Common myeloid progenitor, CD34-positive (primary cell): ENCODE measurements around the gene DHRS3.

ENCODE experiments used
- CTCF ChIA-PET: fragments of 350-600 bp; sonication (Branson Sonifier 250); formaldehyde crosslinking; loops from one replicate; lab custom pipeline; 2021; ENCODE audit warnings: antibody characterized with exemption; lab: Charles Lee
- POLR2A ChIA-PET: fragments of 350-600 bp; sonication (Branson Sonifier 250); formaldehyde crosslinking; loops from one replicate; lab custom pipeline; 2021; ENCODE audit warnings: antibody characterized with exemption; lab: Charles Lee
- DNase-seq, 3 donors: peaks; one replicate each; pipeline versions ENCODE4 v3.0.0 to v3.0.0-alpha.2; 2013
- H3K27ac ChIP-seq, 2 experiments: 1 replicate in 1 of 2; 2 replicates in 1 of 2; pipeline ENCODE4 v1.7.0; 2013; ENCODE audit warnings: inconsistent platforms in 2 of 2, low read length in 2 of 2, mild to moderate bottlenecking in 2 of 2, low read depth in 1 of 2, moderate library complexity in 1 of 2; ENCODE audit not compliant: severe bottlenecking in 2 of 2, insufficient read depth in 1 of 2, poor library complexity in 1 of 2
- H3K27me3 ChIP-seq, 5 experiments: replicated peaks in 2 of 5; 1 replicate in 3 of 5; 2 replicates in 2 of 5; pipeline versions ENCODE4 v1.6.1 to v1.7.0; 2013; ENCODE audit warnings: low read length in 4 of 5, mild to moderate bottlenecking in 2 of 5, moderate library complexity in 2 of 5, inconsistent platforms in 1 of 5; ENCODE audit not compliant: insufficient read depth in 5 of 5, control insufficient read depth in 4 of 5
- H3K36me3 ChIP-seq, 4 experiments: 1 replicate in 2 of 4; 2 replicates in 2 of 4; pipeline versions ENCODE4 v1.6.1 to v1.7.0; 2013; ENCODE audit warnings: low read length in 3 of 4, control low read depth in 1 of 4, mild to moderate bottlenecking in 1 of 4; ENCODE audit not compliant: control insufficient read depth in 4 of 4, insufficient read depth in 4 of 4
- H3K4me1 ChIP-seq, 4 experiments: 1 replicate in 3 of 4; 2 replicates in 1 of 4; pipeline versions ENCODE4 v1.6.1 to v1.7.1; 2013; ENCODE audit warnings: low read length in 3 of 4, mild to moderate bottlenecking in 3 of 4, control low read depth in 1 of 4, inconsistent platforms in 1 of 4, moderate library complexity in 1 of 4; ENCODE audit not compliant: control insufficient read depth in 4 of 4, insufficient read depth in 4 of 4; ENCODE audit errors: control extremely low read depth in 1 of 4
- H3K4me3 ChIP-seq, 7 experiments: 1 replicate in 4 of 7; 2 replicates in 3 of 7; pipeline versions ENCODE4 v1.5.1 to v1.7.0; 2013; ENCODE audit warnings: mild to moderate bottlenecking in 7 of 7, low read length in 6 of 7, moderate library complexity in 6 of 7, inconsistent platforms in 2 of 7, low read depth in 2 of 7, control low read depth in 1 of 7; ENCODE audit not compliant: insufficient read depth in 4 of 7, control insufficient read depth in 1 of 7; ENCODE audit errors: extremely low read depth in 1 of 7
- H3K9me3 ChIP-seq, 5 experiments: 1 replicate in 4 of 5; 2 replicates in 1 of 5; pipeline versions ENCODE4 v1.6.1 to v1.7.1; 2013; ENCODE audit warnings: low read length in 4 of 5, mild to moderate bottlenecking in 2 of 5, inconsistent platforms in 1 of 5, low read depth in 1 of 5, moderate library complexity in 1 of 5; ENCODE audit not compliant: control insufficient read depth in 4 of 5, insufficient read depth in 2 of 5; ENCODE audit errors: control extremely low read depth in 1 of 5
- WGBS: methylation state at CpG from one replicate; pipeline ENCODE4 v1.1.5; 2013; ENCODE audit not compliant: insufficient coverage; 5-methylcytosine and 5-hydroxymethylcytosine counted together

The DHRS3 gene

GRCh38 chr1:12640237-12640957 is 22.4 kb upstream of the DHRS3 start:
- no peaks in the 10 kb centered on the region for H3K4me1 ChIP-seq
- 98% methylated on average over 5 of the region's 7 CpGs for WGBS
- no peak overlapping the region for H3K27ac ChIP-seq
- no peak for DNase-seq
- peaks cover 0 to 2% (median 0%) of the 10 kb centered on the region in 5 experiments for H3K27me3 ChIP-seq
- ChIA-PET CTCF (interaction anchor here (1.9 kb wide), 1 partner anchor 19 kb away, joined by 6 read pairs; no protein-coding TSS in a partner anchor), POLR2A (no interaction called here)
- H3K36me3 ChIP-seq = no peaks in the 10 kb centered on the region
- peak overlapping the region in 1 of 7 experiments; percentile 15 for H3K4me3 ChIP-seq
- H3K9me3 ChIP-seq = peaks cover 0 to 36% (median 15%) of the 10 kb centered on the region in 5 experiments

DNA sequence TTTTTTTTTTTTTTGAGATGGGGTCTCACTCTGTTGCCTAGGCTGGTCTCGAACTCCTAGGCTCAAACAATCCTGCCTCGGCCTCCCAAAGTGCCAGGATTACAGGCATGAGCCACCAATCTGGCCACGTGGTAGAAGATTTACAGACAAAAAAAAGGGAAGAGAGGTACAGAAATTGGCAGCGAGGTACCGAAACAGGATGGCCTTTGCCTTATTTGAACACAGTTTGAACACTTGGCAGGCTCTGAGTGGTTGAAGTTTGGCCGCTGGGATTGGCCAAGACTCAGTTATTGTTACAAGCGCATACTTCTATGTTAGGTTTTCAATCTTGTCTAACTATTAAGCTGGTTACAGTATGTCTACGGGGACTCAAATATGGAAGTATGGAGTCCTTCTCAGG is 19.7 kb upstream of the DHRS3 start:
- Histone ChIP-seq H3K27me3 (peaks cover 0 to 2% (median 0%) of the 10 kb centered on the region in 5 experiments), H3K36me3 (no peaks in the 10 kb centered on the region), H3K27ac (no peak overlapping the region), H3K9me3 (peaks cover 0 to 36% (median 15%) of the 10 kb centered on the region in 5 experiments), H3K4me1 (peaks cover 0 to 11% (median 0%) of the 10 kb centered on the region in 4 experiments), H3K4me3 (no peak overlapping the region)
- 100% methylated on average over 8 of the region's 8 CpGs for WGBS
- ChIA-PET CTCF (interaction anchor here (0.7 kb wide), 1 partner anchor 328 kb away, joined by 3 read pairs; no protein-coding TSS in a partner anchor), POLR2A (no interaction called here)
- no peak for DNase-seq

DNA sequence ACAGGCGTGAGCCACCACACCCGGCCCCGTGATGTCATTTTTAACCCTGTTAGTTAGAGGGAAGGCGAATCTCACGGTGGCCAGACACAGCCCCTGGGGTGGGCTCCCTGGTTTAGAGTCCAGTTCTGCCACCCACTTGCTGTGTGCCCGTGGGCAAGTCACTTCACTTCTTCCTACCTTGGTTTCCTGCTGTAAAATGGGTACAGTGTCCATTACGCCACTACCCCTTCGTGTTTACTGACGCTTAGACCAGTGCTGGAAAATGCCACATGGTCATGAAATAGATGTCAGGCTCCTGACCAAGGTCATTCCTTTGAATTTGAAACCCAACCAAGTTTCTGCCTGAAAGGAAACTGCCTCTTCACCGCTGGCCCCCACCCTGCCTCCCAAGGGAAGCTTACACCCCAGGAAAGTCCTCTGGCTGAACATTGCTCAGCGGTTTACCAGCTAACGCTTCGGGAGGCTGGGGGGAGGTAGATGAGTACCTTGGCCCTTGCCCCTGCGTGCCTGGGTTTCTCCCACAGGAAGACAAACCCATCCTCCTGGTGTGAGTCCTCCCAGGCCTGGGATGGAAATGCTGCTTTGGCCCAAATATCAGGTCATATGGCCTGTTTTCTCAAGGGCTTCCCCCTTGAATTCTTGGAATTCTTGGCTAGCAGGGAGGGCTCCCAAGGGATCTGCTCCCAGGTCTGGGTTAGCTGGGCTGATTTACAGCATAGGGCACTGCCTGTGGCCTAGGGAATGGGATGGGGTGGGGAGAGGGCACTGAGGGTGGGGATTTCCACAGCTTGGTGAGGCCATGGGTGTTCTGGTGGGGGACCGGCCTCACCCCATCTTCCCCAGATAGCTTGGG is 18.3 kb upstream of the DHRS3 start:
- H3K36me3 ChIP-seq = no peaks in the 10 kb centered on the region
- peaks cover 0 to 2% (median 0%) of the 10 kb centered on the region in 5 experiments for H3K27me3 ChIP-seq
- H3K9me3 ChIP-seq = peaks cover 0 to 30% (median 15%) of the 10 kb centered on the region in 5 experiments
- no peak overlapping the region for H3K27ac ChIP-seq
- ChIA-PET CTCF (no interaction called here), POLR2A (no interaction called here)
- peaks cover 0 to 11% (median 0%) of the 10 kb centered on the region in 4 experiments for H3K4me1 ChIP-seq
- H3K4me3 ChIP-seq = no peak overlapping the region
- DNase-seq = no peak
- WGBS = 90% methylated on average over 14 of the region's 15 CpGs

DNA sequence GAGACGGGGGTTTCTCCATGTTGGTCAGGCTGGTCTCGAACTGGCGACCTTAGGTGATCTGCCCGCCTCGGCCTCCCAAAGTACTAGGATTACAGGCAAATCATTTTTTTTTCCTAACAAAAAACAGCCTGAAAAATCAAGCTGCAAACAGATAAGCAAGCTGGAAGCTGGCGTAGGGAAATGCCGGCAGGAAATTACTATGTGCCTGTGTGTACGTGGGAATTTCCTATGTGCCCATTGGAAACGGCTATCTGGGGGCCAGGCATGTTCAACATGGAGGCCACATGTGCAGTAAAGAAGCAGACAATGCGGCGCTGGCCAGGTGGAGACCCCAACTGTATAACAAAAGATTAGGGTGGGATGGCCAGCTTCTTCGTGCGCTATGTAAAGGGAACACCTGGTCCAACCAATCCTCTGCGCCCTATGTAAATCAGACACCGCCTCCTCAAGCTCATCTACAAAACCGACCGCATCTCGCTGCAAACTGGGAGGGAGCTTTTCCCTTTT is 16.7 kb upstream of the DHRS3 start:
- Histone ChIP-seq H3K4me1 (peaks cover 0 to 11% (median 2%) of the 10 kb centered on the region in 4 experiments), H3K36me3 (no peaks in the 10 kb centered on the region), H3K27me3 (peaks cover 0 to 2% (median 0%) of the 10 kb centered on the region in 5 experiments), H3K9me3 (peaks cover 0 to 16% (median 6%) of the 10 kb centered on the region in 5 experiments), H3K27ac (no peak overlapping the region), H3K4me3 (no peak overlapping the region)
- WGBS = 89% methylated on average over 15 of the region's 18 CpGs
- DNase-seq = no peak
- CTCF ChIA-PET = no interaction called here
- POLR2A ChIA-PET = no interaction called here

GRCh38 chr1:12634156-12634555 is 16.1 kb upstream of the DHRS3 start:
- WGBS = 45% methylated on average over 6 of the region's 8 CpGs
- H3K4me3 ChIP-seq = peak overlapping the region in 1 of 7 experiments; percentile 23
- DNase-seq = peak in 2 of 3 donors; percentile 22 to 23
- ChIA-PET CTCF (no interaction called here), POLR2A (no interaction called here)
- peaks cover 0 to 11% (median 3%) of the 10 kb centered on the region in 4 experiments for H3K4me1 ChIP-seq
- H3K27ac ChIP-seq = no peak overlapping the region
- peaks cover 0 to 10% (median 1%) of the 10 kb centered on the region in 5 experiments for H3K9me3 ChIP-seq
- H3K36me3 ChIP-seq = no peaks in the 10 kb centered on the region
- peaks cover 0 to 2% (median 0%) of the 10 kb centered on the region in 5 experiments for H3K27me3 ChIP-seq

GRCh38 chr1:12631571-12631970 is 13.6 kb upstream of the DHRS3 start:
- CTCF ChIA-PET = interaction anchor here (2.5 kb wide), 1 partner anchor 28 kb away, joined by 6 read pairs; no protein-coding TSS in a partner anchor
- H3K36me3 ChIP-seq = no peaks in the 10 kb centered on the region
- H3K27ac ChIP-seq = no peak overlapping the region
- POLR2A ChIA-PET = no interaction called here
- no peak for DNase-seq
- H3K27me3 ChIP-seq = peaks cover 0 to 2% (median 0%) of the 10 kb centered on the region in 5 experiments
- H3K9me3 ChIP-seq = no peaks in the 10 kb centered on the region
- peaks cover 0 to 11% (median 3%) of the 10 kb centered on the region in 4 experiments for H3K4me1 ChIP-seq
- no peak overlapping the region for H3K4me3 ChIP-seq
- 100% methylated on average over 2 of the region's 8 CpGs for WGBS
